SK-N-SH (cell line): Measurements from ENCODE around the gene ZNF580. TPM values are rescaled to one million over a fixed set of nuclear protein-coding genes. Genes with fewer than 3 reads are reported as not detected.

ENCODE experiments used
- CTCF ChIA-PET: fragments of 300-600, 350-600 bp; formaldehyde crosslinking; extraction: SDS; loops from one replicate; lab custom pipeline; 2021; lab: Yijun Ruan, JAX
- POLR2A ChIA-PET: fragments of 350-600 bp; sonication (Branson Sonifier 250); formaldehyde crosslinking; extraction: SDS; loops from one replicate; lab custom pipeline; 2020; ENCODE audit warnings: antibody characterized with exemption, inconsistent platforms; lab: Yijun Ruan, JAX
- DNase-seq: peaks from one replicate; pipeline ENCODE4 v3.0.0; 2012
- H2AFZ ChIP-seq: fragments of 200-600 bp; sonication (generic); 2 replicates; pipeline ENCODE4 v1.8.1; 2016; ENCODE audit warnings: antibody characterized with exemption, mild to moderate bottlenecking, low read depth
- H3F3A ChIP-seq: fragments of 200-600 bp; sonication (generic); replicated peaks from 2 replicates; pipeline ENCODE3; 2016; ENCODE audit warnings: antibody characterized with exemption, mild to moderate bottlenecking; ENCODE audit not compliant: insufficient read depth
- H3K27ac ChIP-seq, 2 experiments: fragments of 200-500 bp in 1 of 2; fragments of 200-600 bp in 1 of 2; sonication (Bioruptor generic) in 1 of 2; sonication (generic), shearing (Covaris generic) in 1 of 2; 2 replicates each; pipeline versions ENCODE4 v1.5.1 to v1.6.1; 2014 to 2016; ENCODE audit warnings: low read depth in 2 of 2, inconsistent platforms in 1 of 2, low read length in 1 of 2, mild to moderate bottlenecking in 1 of 2, mixed read lengths in 1 of 2
- H3K27me3 ChIP-seq: fragments of 200-600 bp; sonication (generic), shearing (Covaris generic); 2 replicates; pipeline ENCODE4 v1.6.1; 2016; ENCODE audit warnings: mixed run types; ENCODE audit not compliant: insufficient read depth
- H3K36me3 ChIP-seq, 2 experiments: fragments of 200-500 bp in 1 of 2; fragments of 200-600 bp in 1 of 2; sonication (Bioruptor generic) in 1 of 2; sonication (generic) in 1 of 2; replicated peaks in 1 of 2; 2 replicates each; pipeline versions ENCODE3 to v1.5.1; 2014 to 2016; ENCODE audit warnings: low read length in 1 of 2, mild to moderate bottlenecking in 1 of 2; ENCODE audit not compliant: insufficient read depth in 2 of 2, control insufficient read depth in 1 of 2
- H3K4me1 ChIP-seq, 2 experiments: fragments of 200-500 bp in 1 of 2; fragments of 200-600 bp in 1 of 2; sonication (Bioruptor generic) in 1 of 2; sonication (generic), shearing (Covaris generic) in 1 of 2; 2 replicates each; pipeline versions ENCODE4 v1.5.1 to v1.6.1; 2014 to 2016; ENCODE audit warnings: low read depth in 1 of 2, low read length in 1 of 2, mixed run types in 1 of 2; ENCODE audit not compliant: insufficient read depth in 2 of 2, control insufficient read depth in 1 of 2
- H3K4me2 ChIP-seq: fragments of 200-600 bp; sonication (generic), shearing (Covaris generic); 2 replicates; pipeline ENCODE4 v1.6.1; 2017; ENCODE audit warnings: mixed run types
- H3K4me3 ChIP-seq, 2 experiments: fragments of 200-500 bp in 1 of 2; fragments of 200-600 bp in 1 of 2; sonication (Bioruptor generic) in 1 of 2; sonication (generic), shearing (Covaris generic) in 1 of 2; 2 replicates each; pipeline versions ENCODE4 v1.5.1 to v1.8.1; 2014 to 2016; ENCODE audit warnings: low read depth in 2 of 2, inconsistent platforms in 1 of 2, low read length in 1 of 2, mild to moderate bottlenecking in 1 of 2, mixed read lengths in 1 of 2, moderate library complexity in 1 of 2
- H3K79me2 ChIP-seq: fragments of 200-600 bp; sonication (generic); 2 replicates; pipeline ENCODE4 v1.8.1; 2017; ENCODE audit warnings: mild to moderate bottlenecking; ENCODE audit not compliant: insufficient read depth
- H3K9ac ChIP-seq: fragments of 200-600 bp; sonication (generic); 2 replicates; pipeline ENCODE4 v1.6.1; 2017; ENCODE audit warnings: mixed run types
- H3K9me2 ChIP-seq: fragments of 200-600 bp; sonication (generic); 2 replicates; pipeline ENCODE4 v1.6.1; 2017; ENCODE audit warnings: mixed run types
- H3K9me3 ChIP-seq: fragments of 200-600 bp; sonication (generic); 2 replicates; pipeline ENCODE4 v1.6.1; 2017; ENCODE audit warnings: mixed run types, mild to moderate bottlenecking, moderate library complexity
- H4K20me1 ChIP-seq: fragments of 200-600 bp; sonication (generic); 2 replicates; pipeline ENCODE4 v1.6.1; 2017; ENCODE audit warnings: mild to moderate bottlenecking, mixed run types; ENCODE audit not compliant: insufficient read depth
- CHD2 ChIP-seq: fragments of 150-350 bp; IDR thresholded peaks from 2 replicates; pipeline ENCODE4 v1.6.1; 2018; ENCODE audit warnings: low read length; ENCODE audit not compliant: partially characterized antibody
- EP300 ChIP-seq, 2 experiments: IDR thresholded peaks; 2 replicates each; pipeline versions ENCODE4 v1.4.0 to v1.6.1; 2012; ENCODE audit warnings: borderline replicate concordance in 1 of 2, low read depth in 1 of 2, low read length in 1 of 2
- EZH2phosphoT487 ChIP-seq: fragments of 200-600 bp; sonication (generic); IDR thresholded peaks from 2 replicates; pipeline ENCODE4 v1.6.1; 2017; ENCODE audit warnings: low read depth, mixed run types, mild to moderate bottlenecking, antibody characterized with exemption, moderate library complexity, borderline replicate concordance
- FOSL2 ChIP-seq: IDR thresholded peaks from 2 replicates; pipeline ENCODE4 v1.4.0; 2012; ENCODE audit warnings: low read depth, mild to moderate bottlenecking, moderate library complexity, borderline replicate concordance
- FOXJ3 ChIP-seq: sonication (generic); formaldehyde crosslinking; IDR thresholded peaks from 2 replicates; pipeline ENCODE4 v1.5.1; 2020; ENCODE audit warnings: mild to moderate bottlenecking, missing genetic modification reagents
- GATA2 ChIP-seq: sonication (generic); formaldehyde crosslinking; IDR thresholded peaks from 2 replicates; pipeline ENCODE4 v1.5.0; 2020; ENCODE audit warnings: mild to moderate bottlenecking, missing genetic modification reagents
- MEF2A ChIP-seq: IDR thresholded peaks from 2 replicates; pipeline ENCODE4 v1.4.0; 2012; ENCODE audit warnings: low read depth, borderline replicate concordance
- NRF1 ChIP-seq: IDR thresholded peaks from 2 replicates; pipeline ENCODE4 v1.6.1; 2012; ENCODE audit warnings: low read depth, mild to moderate bottlenecking, low read length
- SIN3A ChIP-seq: IDR thresholded peaks from 2 replicates; pipeline ENCODE4 v1.6.1; 2012; ENCODE audit warnings: low read depth, mild to moderate bottlenecking, low read length, moderate library complexity, borderline replicate concordance
- TCF12 ChIP-seq: IDR thresholded peaks from 2 replicates; pipeline ENCODE4 v1.4.0; 2012
- WGBS: methylation state at CpG from one replicate; pipeline ENCODE4 v1.1.6; 2017; ENCODE audit warnings: low lambda C conversion rate; 5-methylcytosine and 5-hydroxymethylcytosine counted together
- polyA plus RNA-seq, 3 experiments: library from polyadenylated mRNA; depleted of rRNA; stranded (reverse); fragments of >200 nt; gene quantifications; 2 replicates each; pipeline ENCODE4 v1.2.3, GENCODE V29; 2012
- TF ChIP-seq, protein P1 (sequence below): fragments of 150-350 bp; IDR thresholded peaks from 2 replicates; pipeline ENCODE4 v1.6.1; 2017; ENCODE audit warnings: antibody characterized with exemption, low read length, low read depth, borderline replicate concordance
- TF ChIP-seq, protein P2 (sequence below): IDR thresholded peaks from 2 replicates; pipeline ENCODE4 v1.4.0; 2012; ENCODE audit warnings: low read depth, borderline replicate concordance
- TF ChIP-seq, protein P3 (sequence below): IDR thresholded peaks from 2 replicates; pipeline ENCODE4 v1.4.0; 2012; ENCODE audit warnings: low read depth, borderline replicate concordance
- TF ChIP-seq, protein P4 (sequence below): IDR thresholded peaks from 2 replicates; pipeline ENCODE4 v1.4.0; 2012; ENCODE audit warnings: low read depth
- TF ChIP-seq, protein P5 (sequence below): IDR thresholded peaks from 2 replicates; pipeline ENCODE4; 2012

The ZNF580 gene
- polyA plus RNA-seq, 1 of the 3 experiments (the other 2 are of a cell fraction) = 21.9 TPM

DNA sequence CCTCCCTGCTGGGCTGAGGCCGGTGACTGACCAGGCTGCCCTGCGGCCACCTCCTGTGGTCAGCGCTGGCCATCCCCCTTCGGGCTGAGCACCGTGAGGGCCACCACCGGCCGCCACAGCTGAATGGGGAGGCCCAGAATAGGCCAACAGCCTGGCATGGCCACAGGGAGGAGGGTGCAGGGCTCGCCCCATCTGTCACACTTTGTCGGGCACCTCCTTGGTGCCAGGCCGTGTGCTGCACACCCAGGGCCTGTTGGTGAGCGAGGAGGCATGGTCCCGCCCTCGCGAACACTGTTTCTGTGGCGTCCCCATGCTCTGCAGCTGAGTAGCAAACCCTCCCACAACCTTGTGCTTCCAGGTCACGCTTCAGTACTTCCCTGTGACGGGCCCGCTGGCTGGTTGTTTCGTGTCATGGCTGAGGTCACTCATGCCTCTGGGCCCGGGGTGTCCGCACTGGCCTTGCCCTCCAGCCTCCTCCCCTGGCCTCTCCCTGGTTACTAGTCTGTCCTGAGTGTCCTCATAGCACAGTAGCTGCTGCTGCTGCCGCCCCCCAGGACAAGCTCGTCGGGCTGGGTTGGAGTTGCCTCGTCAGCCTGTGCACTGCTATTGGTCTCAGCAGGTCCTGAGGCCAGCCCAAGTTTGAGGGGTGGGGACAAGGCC lies 49.4 kb downstream of the ZNF580 start:
- H3K4me3 ChIP-seq = no peak overlapping the region
- no peak overlapping the region for H3K4me2 ChIP-seq
- peaks cover 0 to 65% of the 10 kb centered on the region in 2 experiments for H3K36me3 ChIP-seq
- H3K4me1 ChIP-seq = no peaks in the 10 kb centered on the region
- H3K27me3 ChIP-seq = no peaks in the 10 kb centered on the region
- ChIA-PET POLR2A (no interaction called here), CTCF (no interaction called here)
- H4K20me1 ChIP-seq = peaks cover 29% of the 10 kb centered on the region
- no peaks in the 10 kb centered on the region for H3F3A ChIP-seq
- no peaks in the 10 kb centered on the region for H3K9me2 ChIP-seq
- 100% methylated on average over 2 of the region's 25 CpGs for WGBS
- no peak for TF ChIP-seq EZH2phosphoT487
- TF ChIP-seq, protein P1, sequence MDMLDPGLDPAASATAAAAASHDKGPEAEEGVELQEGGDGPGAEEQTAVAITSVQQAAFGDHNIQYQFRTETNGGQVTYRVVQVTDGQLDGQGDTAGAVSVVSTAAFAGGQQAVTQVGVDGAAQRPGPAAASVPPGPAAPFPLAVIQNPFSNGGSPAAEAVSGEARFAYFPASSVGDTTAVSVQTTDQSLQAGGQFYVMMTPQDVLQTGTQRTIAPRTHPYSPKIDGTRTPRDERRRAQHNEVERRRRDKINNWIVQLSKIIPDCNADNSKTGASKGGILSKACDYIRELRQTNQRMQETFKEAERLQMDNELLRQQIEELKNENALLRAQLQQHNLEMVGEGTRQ = no peak
- no peak for TF ChIP-seq NRF1
- TF ChIP-seq, protein P2, sequence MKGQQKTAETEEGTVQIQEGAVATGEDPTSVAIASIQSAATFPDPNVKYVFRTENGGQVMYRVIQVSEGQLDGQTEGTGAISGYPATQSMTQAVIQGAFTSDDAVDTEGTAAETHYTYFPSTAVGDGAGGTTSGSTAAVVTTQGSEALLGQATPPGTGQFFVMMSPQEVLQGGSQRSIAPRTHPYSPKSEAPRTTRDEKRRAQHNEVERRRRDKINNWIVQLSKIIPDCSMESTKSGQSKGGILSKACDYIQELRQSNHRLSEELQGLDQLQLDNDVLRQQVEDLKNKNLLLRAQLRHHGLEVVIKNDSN = no peak
- no peak for TF ChIP-seq GATA2 (CRISPR knock-in tag)
- TF ChIP-seq MEF2A = no peak
- TF ChIP-seq FOXJ3 (CRISPR knock-in tag) = no peak
- TF ChIP-seq CHD2 = no peak
- TF ChIP-seq, protein P3, sequence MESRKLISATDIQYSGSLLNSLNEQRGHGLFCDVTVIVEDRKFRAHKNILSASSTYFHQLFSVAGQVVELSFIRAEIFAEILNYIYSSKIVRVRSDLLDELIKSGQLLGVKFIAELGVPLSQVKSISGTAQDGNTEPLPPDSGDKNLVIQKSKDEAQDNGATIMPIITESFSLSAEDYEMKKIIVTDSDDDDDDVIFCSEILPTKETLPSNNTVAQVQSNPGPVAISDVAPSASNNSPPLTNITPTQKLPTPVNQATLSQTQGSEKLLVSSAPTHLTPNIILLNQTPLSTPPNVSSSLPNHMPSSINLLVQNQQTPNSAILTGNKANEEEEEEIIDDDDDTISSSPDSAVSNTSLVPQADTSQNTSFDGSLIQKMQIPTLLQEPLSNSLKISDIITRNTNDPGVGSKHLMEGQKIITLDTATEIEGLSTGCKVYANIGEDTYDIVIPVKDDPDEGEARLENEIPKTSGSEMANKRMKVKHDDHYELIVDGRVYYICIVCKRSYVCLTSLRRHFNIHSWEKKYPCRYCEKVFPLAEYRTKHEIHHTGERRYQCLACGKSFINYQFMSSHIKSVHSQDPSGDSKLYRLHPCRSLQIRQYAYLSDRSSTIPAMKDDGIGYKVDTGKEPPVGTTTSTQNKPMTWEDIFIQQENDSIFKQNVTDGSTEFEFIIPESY = no peak
- no peak for TF ChIP-seq SIN3A
- TF ChIP-seq, protein P4, sequence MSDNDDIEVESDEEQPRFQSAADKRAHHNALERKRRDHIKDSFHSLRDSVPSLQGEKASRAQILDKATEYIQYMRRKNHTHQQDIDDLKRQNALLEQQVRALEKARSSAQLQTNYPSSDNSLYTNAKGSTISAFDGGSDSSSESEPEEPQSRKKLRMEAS = no peak
- TF ChIP-seq, protein P5, sequence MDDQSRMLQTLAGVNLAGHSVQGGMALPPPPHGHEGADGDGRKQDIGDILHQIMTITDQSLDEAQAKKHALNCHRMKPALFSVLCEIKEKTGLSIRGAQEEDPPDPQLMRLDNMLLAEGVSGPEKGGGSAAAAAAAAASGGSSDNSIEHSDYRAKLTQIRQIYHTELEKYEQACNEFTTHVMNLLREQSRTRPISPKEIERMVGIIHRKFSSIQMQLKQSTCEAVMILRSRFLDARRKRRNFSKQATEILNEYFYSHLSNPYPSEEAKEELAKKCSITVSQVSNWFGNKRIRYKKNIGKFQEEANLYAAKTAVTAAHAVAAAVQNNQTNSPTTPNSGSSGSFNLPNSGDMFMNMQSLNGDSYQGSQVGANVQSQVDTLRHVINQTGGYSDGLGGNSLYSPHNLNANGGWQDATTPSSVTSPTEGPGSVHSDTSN = no peak
- TF ChIP-seq TCF12 = no peak
- TF ChIP-seq FOSL2 = no peak
- TF ChIP-seq EP300 (IDR thresholded peaks at IDR 0.05; ENCODE audit: borderline replicate concordance in 1 of 2, low read depth in 1 of 2, low read length in 1 of 2) = no peak
- no peak overlapping the region for H3K9ac ChIP-seq
- no peak overlapping the region for H3K27ac ChIP-seq
- H3K9me3 ChIP-seq = no peaks in the 10 kb centered on the region
- H3K79me2 ChIP-seq = peaks cover 14% of the 10 kb centered on the region; the same call in 1 of the 2 replicates
- no peak for DNase-seq
- no peak overlapping the region for H2AFZ ChIP-seq
